Subcutaneous abdominal adipose tissue (tissue), 5 donors: ENCODE results near the gene KRT86.

Experiments used
- H3K27ac ChIP-seq: one replicate; pipeline ENCODE4 v1.7.0; 2013; ENCODE audit warnings: low read depth, mild to moderate bottlenecking, inconsistent platforms, low read length, moderate library complexity
- H3K27me3 ChIP-seq, 5 donors: one replicate each; pipeline ENCODE4 v1.7.0; 2013; ENCODE audit warnings: low read length in 5 of 5, inconsistent platforms in 1 of 5; ENCODE audit not compliant: control insufficient read depth in 5 of 5, insufficient read depth in 4 of 5
- H3K36me3 ChIP-seq, 5 donors: one replicate each; pipeline ENCODE4 v1.7.0; 2013; ENCODE audit warnings: low read length in 5 of 5; ENCODE audit not compliant: control insufficient read depth in 5 of 5, insufficient read depth in 5 of 5
- H3K4me1 ChIP-seq, 5 donors: one replicate each; pipeline ENCODE4 v1.7.0; 2013; ENCODE audit warnings: low read length in 5 of 5, mild to moderate bottlenecking in 3 of 5, moderate library complexity in 1 of 5; ENCODE audit not compliant: control insufficient read depth in 5 of 5, insufficient read depth in 5 of 5
- H3K4me3 ChIP-seq, 5 donors: one replicate each; pipeline ENCODE4 v1.7.0; 2013; ENCODE audit warnings: low read length in 5 of 5, low read depth in 1 of 5
- H3K9ac ChIP-seq, 5 donors: one replicate each; pipeline ENCODE4 v1.7.0; 2013; ENCODE audit warnings: low read length in 5 of 5, mild to moderate bottlenecking in 4 of 5, moderate library complexity in 3 of 5
- H3K9me3 ChIP-seq, 5 donors: one replicate each; pipeline ENCODE4 v1.7.0; 2013; ENCODE audit warnings: low read length in 5 of 5; ENCODE audit not compliant: control insufficient read depth in 5 of 5
- donor health status: healthy.
- donor health status: healthy.
- donor health status: healthy.
- donor health status: healthy.
- donor health status: healthy.

The KRT86 gene

DNA sequence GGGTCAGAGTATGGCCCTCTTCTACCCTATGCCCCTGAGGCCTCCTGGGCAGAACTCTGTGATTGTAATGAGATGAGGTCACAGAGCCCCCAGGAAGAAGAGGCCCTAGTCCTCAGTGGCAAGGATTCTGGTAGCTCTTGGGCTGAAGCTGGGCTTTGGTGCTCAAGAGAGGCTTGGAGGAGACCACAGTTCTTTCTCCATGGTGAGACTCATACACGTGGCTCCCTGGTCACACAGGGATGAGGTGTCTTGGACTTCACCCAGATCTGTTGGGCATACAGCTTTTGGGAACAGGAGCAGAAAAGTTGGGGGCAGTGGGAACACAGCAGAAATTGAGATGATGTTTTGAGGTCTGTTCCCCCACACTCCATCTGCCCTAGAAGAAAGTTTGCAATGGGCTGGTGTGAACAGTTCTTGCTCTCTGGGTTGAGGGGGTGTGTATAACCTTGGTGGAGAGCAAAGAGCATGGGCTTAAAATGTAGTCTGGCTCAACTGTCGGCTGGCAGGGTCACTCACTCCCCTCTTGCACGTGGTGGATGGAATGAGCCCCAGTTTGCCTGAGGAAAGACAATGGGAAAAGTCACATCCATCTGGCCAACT, at the start of gene KRT86:
Gene KRT86 (plus strand): TSS at position 125 of the 600 bp plus-strand sequence. CDS start 27,272 bp downstream, outside the sequence.
- H3K9me3 ChIP-seq: no peaks in the 10 kb centered on the region
- peaks cover 3 to 52% (median 23%) of the 10 kb centered on the region in 5 donors for H3K27me3 ChIP-seq
- no peak within 1 kb of the TSS for H3K27ac ChIP-seq
- no peak within 1 kb of the TSS for H3K9ac ChIP-seq
- peaks cover 0 to 12% (median 6%) of the 10 kb centered on the region in 5 donors for H3K4me1 ChIP-seq
- no peaks in the 10 kb centered on the region for H3K36me3 ChIP-seq
- H3K4me3 ChIP-seq: no peak within 1 kb of the TSS

DNA sequence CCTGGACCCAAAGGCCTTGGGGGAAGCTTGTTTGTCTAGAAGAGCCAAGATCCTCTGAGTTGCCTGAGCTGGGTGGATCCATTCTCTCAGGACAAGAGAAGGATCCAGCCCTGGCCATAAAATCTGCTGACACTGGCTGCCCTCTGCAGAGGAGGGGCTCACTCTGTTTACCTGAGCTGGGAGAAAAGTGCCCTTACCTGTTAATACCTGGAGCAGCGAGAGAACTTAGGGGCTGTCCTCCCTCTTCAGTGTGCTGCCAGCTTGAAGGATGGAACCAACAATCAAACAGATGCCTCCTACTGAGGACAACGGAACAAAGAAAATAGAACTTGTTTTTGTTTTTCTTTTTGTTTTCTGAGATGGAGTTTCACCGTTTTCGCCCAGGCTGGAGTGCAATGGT, 48.7 kb upstream of the KRT86 start:
- H3K27me3 ChIP-seq: peaks cover 0 to 20% (median 5%) of the 10 kb centered on the region in 5 donors
- H3K4me3 ChIP-seq: no peak overlapping the region
- no peak overlapping the region for H3K27ac ChIP-seq

DNA sequence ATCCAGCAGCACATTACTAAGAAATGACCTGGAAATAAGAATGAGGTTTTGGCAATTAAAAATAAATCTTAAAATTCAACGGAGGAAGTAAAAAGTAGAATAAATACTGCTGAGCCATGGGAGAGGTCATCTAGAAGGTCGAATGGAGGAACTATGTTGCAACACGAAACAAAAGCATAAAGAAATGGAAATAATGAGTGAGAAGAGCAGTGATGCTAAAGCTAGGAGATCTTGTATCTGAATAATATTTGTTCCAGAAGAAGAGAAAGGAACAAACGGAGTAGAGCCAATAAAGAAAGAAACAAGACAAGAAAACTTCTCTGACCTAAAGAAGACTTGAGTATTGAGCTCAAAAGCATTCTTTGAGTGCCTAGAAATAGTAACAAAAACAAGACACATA, 48.0 kb upstream of the KRT86 start:
- Histone ChIP-seq H3K27me3 (peaks cover 0 to 22% (median 5%) of the 10 kb centered on the region in 5 donors), H3K9me3 (no peaks in the 10 kb centered on the region), H3K27ac (no peak overlapping the region), H3K4me3 (no peak overlapping the region), H3K9ac (no peak overlapping the region), H3K36me3 (no peaks in the 10 kb centered on the region), H3K4me1 (peaks cover 4 to 25% (median 22%) of the 10 kb centered on the region in 5 donors)

More for the DNA sequence above, 48.7 kb upstream of the KRT86 start:
- H3K9ac ChIP-seq: no peak overlapping the region
- H3K36me3 ChIP-seq: no peaks in the 10 kb centered on the region
- no peaks in the 10 kb centered on the region for H3K9me3 ChIP-seq
- peaks cover 4 to 20% (median 16%) of the 10 kb centered on the region in 5 donors for H3K4me1 ChIP-seq

DNA sequence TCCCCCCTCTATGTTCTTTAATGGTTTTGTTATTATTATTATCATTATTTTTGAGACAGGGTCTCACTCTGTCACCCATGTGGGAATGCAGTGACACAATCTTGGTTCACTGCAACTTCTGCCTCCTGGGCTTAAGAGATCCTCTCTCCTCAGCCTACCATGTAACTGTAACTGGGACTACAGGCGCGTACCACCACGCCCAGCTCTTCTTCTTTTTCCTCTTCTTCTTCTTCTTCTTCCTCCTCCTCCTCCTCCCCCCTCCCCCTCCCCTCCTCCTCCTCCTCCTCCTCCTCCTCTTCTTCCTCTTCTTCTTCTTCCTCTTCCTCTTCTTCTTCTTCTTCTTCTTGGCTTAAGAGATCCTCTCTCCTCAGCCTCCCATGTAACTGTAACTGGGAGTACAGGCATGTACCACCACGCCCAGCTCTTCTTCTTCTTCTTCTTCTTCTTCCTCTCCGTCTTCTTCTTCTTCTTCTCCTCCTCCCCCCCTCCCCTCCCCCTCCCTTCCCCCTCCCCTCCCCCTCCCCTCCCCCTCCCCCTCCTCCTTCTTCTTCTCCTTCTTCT, 46.8 kb upstream of the KRT86 start:
- Histone ChIP-seq H3K9me3 (no peaks in the 10 kb centered on the region), H3K9ac (no peak overlapping the region), H3K27me3 (peaks cover 7 to 27% (median 12%) of the 10 kb centered on the region in 5 donors), H3K27ac (no peak overlapping the region), H3K4me3 (no peak overlapping the region), H3K4me1 (peaks cover 4 to 37% (median 22%) of the 10 kb centered on the region in 5 donors), H3K36me3 (no peaks in the 10 kb centered on the region)

DNA sequence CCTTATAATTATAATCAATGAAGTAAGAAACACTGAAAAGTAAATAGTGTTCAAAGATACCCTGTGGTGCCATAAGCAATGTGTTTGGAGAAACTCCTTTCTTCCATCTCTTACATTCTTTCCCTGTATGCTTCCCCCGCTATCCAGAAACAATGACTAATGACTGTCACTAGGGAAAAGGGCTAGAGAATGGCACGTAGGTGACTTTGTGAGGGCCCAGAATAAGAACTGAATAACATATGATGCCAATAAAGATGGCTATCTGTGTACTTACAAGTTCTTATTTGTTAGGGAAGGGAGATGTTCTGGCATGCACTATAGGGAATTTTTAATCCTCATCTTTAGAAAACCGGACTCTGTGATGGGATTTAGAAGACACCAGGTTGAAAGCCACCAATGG, 46.1 kb upstream of the KRT86 start:
- Histone ChIP-seq H3K4me3 (no peak overlapping the region), H3K9me3 (no peaks in the 10 kb centered on the region), H3K27ac (no peak overlapping the region), H3K4me1 (peaks cover 4 to 39% (median 24%) of the 10 kb centered on the region in 5 donors), H3K27me3 (peaks cover 9 to 27% (median 18%) of the 10 kb centered on the region in 5 donors), H3K9ac (no peak overlapping the region), H3K36me3 (no peaks in the 10 kb centered on the region)

DNA sequence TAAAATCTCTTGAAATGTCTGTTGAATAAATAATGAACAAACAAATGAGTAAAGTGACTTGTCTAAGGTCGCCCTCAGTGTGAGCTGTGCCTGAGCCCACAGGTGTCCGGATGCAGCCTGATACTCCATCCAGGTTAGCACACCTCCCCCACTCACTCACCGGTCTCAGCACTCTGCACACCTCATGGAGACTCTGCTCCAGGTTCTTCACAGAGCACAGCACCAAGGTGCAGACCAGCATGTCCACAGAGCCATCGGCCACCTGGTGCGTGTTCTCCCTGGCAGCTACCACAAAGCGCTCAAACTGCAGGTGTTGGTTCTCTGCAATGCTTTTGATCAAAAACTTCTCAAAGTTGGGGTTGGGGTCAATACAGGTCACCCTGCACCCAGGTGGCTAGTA, 45.5 kb upstream of the KRT86 start:
- Histone ChIP-seq H3K9ac (no peak overlapping the region), H3K36me3 (no peaks in the 10 kb centered on the region)

DNA sequence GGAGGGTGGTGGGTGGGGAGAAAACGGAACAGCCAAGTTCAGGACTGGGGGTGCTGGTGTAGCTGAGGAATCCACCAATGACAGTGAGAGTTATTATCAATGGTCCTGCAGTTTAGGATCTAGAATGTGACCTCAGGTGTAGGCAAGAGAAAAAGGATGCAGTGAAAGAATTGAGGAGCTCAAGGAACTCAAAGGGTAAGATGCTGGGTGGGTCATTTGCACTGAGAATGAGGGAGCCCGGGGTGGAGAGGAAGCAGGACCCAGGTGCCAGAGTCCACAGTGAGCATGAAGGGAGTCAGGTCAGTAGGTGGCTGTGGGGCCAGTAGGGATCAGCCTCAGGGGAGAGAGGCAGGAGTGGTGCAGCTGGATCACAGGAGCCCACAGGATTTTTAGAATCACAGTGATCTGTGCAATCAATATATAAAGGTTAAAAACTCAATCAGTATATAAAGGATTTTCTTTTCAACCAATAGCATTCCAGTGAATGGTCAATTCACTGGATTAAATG, 44.6 kb upstream of the KRT86 start:
- Histone ChIP-seq H3K4me3 (no peak overlapping the region), H3K9ac (no peak overlapping the region), H3K27me3 (peaks cover 9 to 31% (median 22%) of the 10 kb centered on the region in 5 donors), H3K4me1 (peaks cover 4 to 39% (median 24%) of the 10 kb centered on the region in 5 donors), H3K27ac (no peak overlapping the region), H3K36me3 (no peaks in the 10 kb centered on the region), H3K9me3 (no peaks in the 10 kb centered on the region)

More for the DNA sequence above, 45.5 kb upstream of the KRT86 start:
- H3K27ac ChIP-seq: no peak overlapping the region
- peaks cover 9 to 31% (median 22%) of the 10 kb centered on the region in 5 donors for H3K27me3 ChIP-seq
- no peaks in the 10 kb centered on the region for H3K9me3 ChIP-seq
- H3K4me3 ChIP-seq: no peak overlapping the region
- peaks cover 4 to 39% (median 24%) of the 10 kb centered on the region in 5 donors for H3K4me1 ChIP-seq

DNA sequence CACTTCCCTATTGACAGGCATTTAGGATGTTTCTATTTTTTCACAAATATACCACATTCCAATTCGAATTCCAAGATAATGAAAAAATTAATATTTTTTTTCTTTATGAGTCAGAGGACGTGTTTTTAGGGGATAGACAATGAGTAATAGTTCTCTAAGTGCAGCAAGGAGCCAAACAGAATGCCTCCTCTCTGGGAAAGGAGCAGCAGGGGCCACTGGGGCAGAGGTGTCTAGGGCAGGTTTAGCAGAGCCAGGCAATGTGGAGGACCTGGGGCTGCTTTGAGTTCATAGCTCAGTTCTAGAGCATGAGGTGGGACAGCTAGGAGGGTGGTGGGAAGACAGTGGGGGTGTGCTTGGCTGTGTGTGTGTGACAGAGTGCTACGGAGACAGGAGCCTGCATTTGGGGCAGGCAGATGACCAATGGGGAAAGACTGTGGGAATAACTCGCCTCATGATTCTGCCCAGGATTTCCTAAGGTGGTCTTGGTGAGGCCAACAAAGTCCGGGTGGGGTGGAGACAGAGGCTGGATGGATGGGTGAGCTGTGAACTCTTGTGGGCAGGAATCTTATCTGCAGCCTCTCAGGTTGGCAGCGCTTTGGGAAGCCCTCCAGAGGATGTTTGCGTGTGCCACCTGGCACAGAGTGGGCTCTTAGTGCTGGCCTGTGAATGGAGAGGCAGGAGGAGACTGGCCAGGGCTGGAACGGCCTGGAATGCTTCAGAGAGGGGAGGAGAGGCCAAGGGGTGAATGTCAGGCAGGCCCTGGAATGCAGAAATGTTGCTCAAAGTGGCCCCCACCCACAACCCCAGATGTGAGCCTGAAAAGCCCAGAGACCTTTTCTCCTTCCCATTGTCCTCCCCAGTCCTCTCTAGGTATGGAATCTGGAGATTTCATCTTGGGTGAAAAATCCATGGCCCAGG, 43.8 kb upstream of the KRT86 start:
- no peak overlapping the region for H3K4me3 ChIP-seq
- no peak overlapping the region for H3K27ac ChIP-seq
- no peak overlapping the region for H3K9ac ChIP-seq
- H3K9me3 ChIP-seq: no peaks in the 10 kb centered on the region
- H3K27me3 ChIP-seq: peaks cover 9 to 31% (median 22%) of the 10 kb centered on the region in 5 donors
- no peaks in the 10 kb centered on the region for H3K36me3 ChIP-seq
- peaks cover 4 to 41% (median 24%) of the 10 kb centered on the region in 5 donors for H3K4me1 ChIP-seq

DNA sequence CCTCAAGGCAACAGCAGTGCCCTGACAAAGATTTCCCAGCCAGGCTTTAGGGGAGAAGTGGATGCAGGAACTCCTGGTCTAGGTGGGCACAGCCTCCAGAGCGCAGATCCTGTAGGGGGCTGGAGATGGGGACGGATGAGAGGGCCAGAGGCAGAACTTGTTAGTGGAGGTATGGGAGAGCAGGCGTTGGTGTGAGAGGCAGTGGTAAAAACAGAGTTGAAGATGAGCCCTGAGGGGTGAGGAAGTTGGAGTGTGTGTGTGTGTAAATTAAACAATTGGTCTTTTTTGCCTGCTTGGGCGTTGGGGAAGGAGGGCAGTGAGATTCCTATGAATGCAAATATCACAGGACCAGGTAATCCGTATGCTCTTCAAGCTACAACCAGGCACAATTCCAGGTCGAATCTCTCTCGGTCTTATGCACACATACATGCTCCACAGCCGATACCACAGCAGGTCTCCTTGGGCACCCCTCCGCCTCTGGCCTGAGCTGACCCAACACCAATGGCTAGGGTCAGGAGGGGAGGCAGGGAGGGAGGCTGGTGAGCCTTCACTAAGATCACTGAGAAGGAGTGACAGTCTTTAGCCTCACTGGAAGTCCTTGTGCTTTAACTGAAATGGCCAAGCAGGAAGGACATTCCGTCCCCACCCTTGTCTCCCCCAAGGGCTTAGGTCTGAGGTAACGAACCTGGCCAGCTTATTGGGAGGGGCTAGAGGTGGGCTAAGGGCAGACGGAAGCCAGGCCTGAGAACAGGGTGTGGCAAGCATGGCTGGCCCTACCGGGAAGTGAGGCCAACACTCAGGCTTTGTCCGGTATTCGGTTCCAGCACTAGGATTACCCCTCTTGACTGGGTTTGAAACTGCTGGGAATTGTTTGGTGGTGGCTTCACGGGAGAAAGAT, 42.9 kb upstream of the KRT86 start:
- Histone ChIP-seq H3K4me3 (no peak overlapping the region), H3K4me1 (peaks cover 4 to 42% (median 24%) of the 10 kb centered on the region in 5 donors), H3K27me3 (peaks cover 9 to 31% (median 22%) of the 10 kb centered on the region in 5 donors), H3K36me3 (no peaks in the 10 kb centered on the region), H3K9ac (no peak overlapping the region), H3K27ac (no peak overlapping the region), H3K9me3 (no peaks in the 10 kb centered on the region)
